ENCODE data around the gene GAS2L1. TPM values are rescaled to one million over a fixed set of nuclear protein-coding genes. Genes with fewer than 3 reads are reported as not detected.

GAS2L1 gene
- total and polyA plus RNA-seq, 2 of the 4 experiments (the other 2 are of a cell fraction): 1.4 to 15.6 TPM

- Histone ChIP-seq H3K27ac (ENCODE audit: insufficient read depth, low read length) (no peak overlapping the region), H2BK20ac (ENCODE audit: low read depth, low read length) (no peak overlapping the region), H3K14ac (replicated peaks; ENCODE audit: low read depth, low read length) (no peak overlapping the region), H3K9me3 (ENCODE audit: control insufficient read depth, insufficient read depth, low read length) (no peaks in the 10 kb centered on the region), H4K20me1 (ENCODE audit: insufficient read depth, low read length) (peaks cover 33% of the 10 kb centered on the region), H2AFZ (replicated peaks; ENCODE audit: low read length, poor library complexity) (no peak overlapping the region), H3K18ac (ENCODE audit: low read depth, low read length) (no peak overlapping the region), H2AK9ac (replicated peaks; ENCODE audit: low read depth, low read length, poor library complexity) (no peak overlapping the region), H2BK5ac (ENCODE audit: low read depth, low read length, poor library complexity, severe bottlenecking) (no peak overlapping the region), H3K79me1 (ENCODE audit: low read depth in 1 of 2, low read length in 2 of 2) (peaks cover 6 to 19% of the 10 kb centered on the region in 2 experiments), H3K4me2 (ENCODE audit: low read depth, low read length) (no peak overlapping the region), H4K91ac (ENCODE audit: insufficient read depth, low read depth, low read length) (no peak overlapping the region), H3K4me1 (ENCODE audit: control insufficient read depth, insufficient read depth, low read length) (peaks cover 2% of the 10 kb centered on the region), H3K9ac (ENCODE audit: low read depth, low read length) (no peak overlapping the region), H3K4me3 (ENCODE audit: insufficient read depth, low read depth, low read length) (no peak overlapping the region), H3K27me3 (ENCODE audit: control insufficient read depth, insufficient read depth, low read length) (no peaks in the 10 kb centered on the region), H2BK120ac (ENCODE audit: low read depth, low read length) (no peak overlapping the region), H4K8ac (ENCODE audit: low read depth in 2 of 2, low read length in 2 of 2) (no peak overlapping the region), H3K56ac (ENCODE audit: extremely low read depth, insufficient read depth, low read length) (no peak overlapping the region), H3K36me3 (ENCODE audit: control insufficient read depth, insufficient read depth, low read length) (peaks cover 37% of the 10 kb centered on the region), H3K4ac (ENCODE audit: low read depth, low read length) (no peak overlapping the region), H3K23ac (ENCODE audit: low read depth, low read length) (no peak overlapping the region), H4K5ac (ENCODE audit: low read depth, low read length) (no peak overlapping the region), H3K9me1 (ENCODE audit: insufficient read depth, low read length) (peaks cover 10% of the 10 kb centered on the region), H2AK5ac (ENCODE audit: low read depth, low read length) (no peak overlapping the region), H2BK15ac (ENCODE audit: low read depth, low read length) (no peak overlapping the region)
- POLR2A ChIA-PET (ENCODE audit: unreplicated experiment): no interaction called here
- no TSS peak for BruUV-seq (replicated peaks)
- 80% methylated on average over 1 of the region's 2 CpGs; no CpG with 5 or more reads in 1 of the 2 experiments for WGBS, 2 experiments (ENCODE audit: extremely low coverage in 2 of 2, insufficient read length in 1 of 2)
- ATAC-seq (ENCODE audit: low read depth) (no peak), DNase-seq (no peak)
- intact Hi-C loops (cut with micrococcal nuclease) (no loop called here), in situ Hi-C loops (cut with MboI; ENCODE audit: low sequenced_read_pairs) (no loop called here), dilution Hi-C loops (cut with HindIII; ENCODE audit: low sequenced_read_pairs, unreplicated experiment) (no loop called here)
- TF ChIP-seq, protein P1, sequence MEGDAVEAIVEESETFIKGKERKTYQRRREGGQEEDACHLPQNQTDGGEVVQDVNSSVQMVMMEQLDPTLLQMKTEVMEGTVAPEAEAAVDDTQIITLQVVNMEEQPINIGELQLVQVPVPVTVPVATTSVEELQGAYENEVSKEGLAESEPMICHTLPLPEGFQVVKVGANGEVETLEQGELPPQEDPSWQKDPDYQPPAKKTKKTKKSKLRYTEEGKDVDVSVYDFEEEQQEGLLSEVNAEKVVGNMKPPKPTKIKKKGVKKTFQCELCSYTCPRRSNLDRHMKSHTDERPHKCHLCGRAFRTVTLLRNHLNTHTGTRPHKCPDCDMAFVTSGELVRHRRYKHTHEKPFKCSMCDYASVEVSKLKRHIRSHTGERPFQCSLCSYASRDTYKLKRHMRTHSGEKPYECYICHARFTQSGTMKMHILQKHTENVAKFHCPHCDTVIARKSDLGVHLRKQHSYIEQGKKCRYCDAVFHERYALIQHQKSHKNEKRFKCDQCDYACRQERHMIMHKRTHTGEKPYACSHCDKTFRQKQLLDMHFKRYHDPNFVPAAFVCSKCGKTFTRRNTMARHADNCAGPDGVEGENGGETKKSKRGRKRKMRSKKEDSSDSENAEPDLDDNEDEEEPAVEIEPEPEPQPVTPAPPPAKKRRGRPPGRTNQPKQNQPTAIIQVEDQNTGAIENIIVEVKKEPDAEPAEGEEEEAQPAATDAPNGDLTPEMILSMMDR (conservative IDR thresholded peaks at IDR 0.05; ENCODE audit: low read depth, low read length): no peak
- TF ChIP-seq FOS (IDR thresholded peaks at IDR 0.05; ENCODE audit: low read depth, low read length) (no peak), MAFK (IDR thresholded peaks at IDR 0.05; ENCODE audit: low read depth, low read length) (no peak), RCOR1 (IDR thresholded peaks at IDR 0.05; ENCODE audit: insufficient replicate concordance, low read length) (no peak), MAZ (IDR thresholded peaks at IDR 0.05; ENCODE audit: borderline replicate concordance, low read depth, low read length) (no peak), SMC3 (IDR thresholded peaks at IDR 0.05; ENCODE audit: low read depth, low read length) (no peak)
- TF ChIP-seq, protein P2, sequence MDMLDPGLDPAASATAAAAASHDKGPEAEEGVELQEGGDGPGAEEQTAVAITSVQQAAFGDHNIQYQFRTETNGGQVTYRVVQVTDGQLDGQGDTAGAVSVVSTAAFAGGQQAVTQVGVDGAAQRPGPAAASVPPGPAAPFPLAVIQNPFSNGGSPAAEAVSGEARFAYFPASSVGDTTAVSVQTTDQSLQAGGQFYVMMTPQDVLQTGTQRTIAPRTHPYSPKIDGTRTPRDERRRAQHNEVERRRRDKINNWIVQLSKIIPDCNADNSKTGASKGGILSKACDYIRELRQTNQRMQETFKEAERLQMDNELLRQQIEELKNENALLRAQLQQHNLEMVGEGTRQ (IDR thresholded peaks at IDR 0.05; ENCODE audit: low read depth, low read length): no peak
- TF ChIP-seq, protein P3, sequence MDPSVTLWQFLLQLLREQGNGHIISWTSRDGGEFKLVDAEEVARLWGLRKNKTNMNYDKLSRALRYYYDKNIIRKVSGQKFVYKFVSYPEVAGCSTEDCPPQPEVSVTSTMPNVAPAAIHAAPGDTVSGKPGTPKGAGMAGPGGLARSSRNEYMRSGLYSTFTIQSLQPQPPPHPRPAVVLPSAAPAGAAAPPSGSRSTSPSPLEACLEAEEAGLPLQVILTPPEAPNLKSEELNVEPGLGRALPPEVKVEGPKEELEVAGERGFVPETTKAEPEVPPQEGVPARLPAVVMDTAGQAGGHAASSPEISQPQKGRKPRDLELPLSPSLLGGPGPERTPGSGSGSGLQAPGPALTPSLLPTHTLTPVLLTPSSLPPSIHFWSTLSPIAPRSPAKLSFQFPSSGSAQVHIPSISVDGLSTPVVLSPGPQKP (IDR thresholded peaks at IDR 0.05; ENCODE audit: borderline replicate concordance, low read depth, low read length): no peak
- CTCF ChIA-PET: no interaction called here
These were observed 4.1 kb upstream of the GAS2L1 start for GRCh38 chr22:29302402-29302680.

All from IMR-90 (cell line).